CD4-positive, alpha-beta memory T cell (primary cell): Measurements from ENCODE around the gene KLHL3. TPM values are rescaled to one million over a fixed set of nuclear protein-coding genes. Genes with fewer than 3 reads are reported as not detected.

Source experiments
- CTCF ChIA-PET: fragments of 350-600 bp; sonication (Branson Sonifier 250); formaldehyde crosslinking; loops from one replicate; lab custom pipeline; 2021; ENCODE audit warnings: inconsistent platforms; ENCODE audit not compliant: partially characterized antibody; lab: Charles Lee
- POLR2A ChIA-PET: fragments of 350-600 bp; sonication (Branson Sonifier 250); formaldehyde crosslinking; loops from one replicate; lab custom pipeline; 2021; ENCODE audit not compliant: partially characterized antibody; lab: Charles Lee
- DNase-seq, 5 donors: peaks; one replicate each; pipeline versions ENCODE4 v3.0.0 to v3.0.0-alpha.2; 2020 to 2022; ENCODE audit warnings: mixed read lengths in 1 of 5
- H3K27ac ChIP-seq: one replicate; pipeline ENCODE4 v1.7.0; 2013; ENCODE audit warnings: low read depth, low read length
- H3K27me3 ChIP-seq: 2 replicates; pipeline ENCODE4 v1.7.0; 2013; ENCODE audit warnings: mild to moderate bottlenecking, low read length, moderate library complexity; ENCODE audit not compliant: insufficient read depth
- H3K36me3 ChIP-seq: 2 replicates; pipeline ENCODE4 v1.7.0; 2013; ENCODE audit warnings: mild to moderate bottlenecking, low read length, moderate library complexity; ENCODE audit not compliant: insufficient read depth
- H3K4me1 ChIP-seq: 2 replicates; pipeline ENCODE4 v1.7.0; 2013; ENCODE audit warnings: mild to moderate bottlenecking, low read length, moderate library complexity; ENCODE audit not compliant: insufficient read depth
- H3K4me3 ChIP-seq, 2 donors: one replicate each; pipeline ENCODE4 v1.7.0; 2013; ENCODE audit warnings: low read length in 2 of 2, mild to moderate bottlenecking in 1 of 2
- H3K9me3 ChIP-seq, 2 donors: one replicate each; pipeline ENCODE4 v1.7.0; 2013; ENCODE audit warnings: low read length in 2 of 2, control low read depth in 1 of 2; ENCODE audit not compliant: control insufficient read depth in 1 of 2
- H3K27ac Mint-ChIP-seq, 7 donors: one replicate each; pipeline ENCODE4 v1.8.0; 2020 to 2021; ENCODE audit warnings: mixed read lengths in 7 of 7, mild to moderate bottlenecking in 6 of 7, inconsistent platforms in 3 of 7, moderate library complexity in 3 of 7
- H3K27me3 Mint-ChIP-seq, 2 donors: one replicate each; pipeline ENCODE4 v1.8.0; 2020 to 2021; ENCODE audit warnings: mixed read lengths in 2 of 2
- H3K36me3 Mint-ChIP-seq, 2 donors: one replicate each; pipeline ENCODE4 v1.8.0; 2020 to 2021; ENCODE audit warnings: mixed read lengths in 2 of 2, inconsistent platforms in 1 of 2, mild to moderate bottlenecking in 1 of 2
- H3K4me1 Mint-ChIP-seq, 4 donors: one replicate each; pipeline ENCODE4 v1.8.0; 2020 to 2021; ENCODE audit warnings: mixed read lengths in 4 of 4, mild to moderate bottlenecking in 1 of 4
- H3K4me3 Mint-ChIP-seq, 8 donors: one replicate each; pipeline ENCODE4 v1.8.0; 2020 to 2021; ENCODE audit warnings: mixed read lengths in 8 of 8, mild to moderate bottlenecking in 7 of 8, moderate library complexity in 6 of 8, inconsistent platforms in 3 of 8
- H3K9me3 Mint-ChIP-seq, 8 donors: one replicate each; pipeline ENCODE4 v1.8.0; 2020 to 2021; ENCODE audit warnings: mixed read lengths in 8 of 8, mild to moderate bottlenecking in 5 of 8, inconsistent platforms in 3 of 8, moderate library complexity in 1 of 8
- intact Hi-C: fragments of 100-400 bp; cut with micrococcal nuclease; formaldehyde crosslinking; loops from one replicate; pipeline ENCODE4 v1.15.1; 2023
- polyA plus RNA-seq, 2 donors: library from polyadenylated mRNA; unstranded; fragments of 300-500 nt; fragmentation: Illumina TruSeq; gene quantifications; one replicate each; pipeline ENCODE4 v1.2.3, GENCODE V29; 2021
- total RNA-seq, 2 experiments: library from RNA; stranded (reverse); gene quantifications; one replicate each; pipeline ENCODE4 v1.2.3, GENCODE V29; 2021

The KLHL3 gene
- total and polyA plus RNA-seq, 4 experiments from 2014 or later = 2.2 to 25.9 (median 12.5) TPM

GRCh38 chr5:137693951-137694721 lies 41.8 kb downstream of the KLHL3 start:
- Histone ChIP-seq H3K9me3 (no peaks in the 10 kb centered on the region), H3K36me3 (no peaks in the 10 kb centered on the region), H3K27ac (no peak overlapping the region), H3K27me3 (no peaks in the 10 kb centered on the region), H3K4me1 (peaks cover 47% of the 10 kb centered on the region), H3K4me3 (no peak overlapping the region)
- intact Hi-C loops = no loop called here
- Mint-ChIP-seq H3K9me3 (peaks cover 0 to 3% (median 0%) of the 10 kb centered on the region in 8 donors), H3K4me3 (peak overlapping the region in 2 of 8 donors; percentile 27 to 32), H3K27ac (peak overlapping the region in 6 of 7 donors; percentile 24 to 79 (median 68)), H3K4me1 (peaks cover 32 to 62% (median 54%) of the 10 kb centered on the region in 4 donors), H3K27me3 (no peaks in the 10 kb centered on the region), H3K36me3 (peaks cover 27 to 43% of the 10 kb centered on the region in 2 donors)
- POLR2A ChIA-PET = interaction anchor here (3.1 to 6.6 kb wide), 3 partner anchors 28 to 60 kb away, joined by 19 to 64 read pairs (median 38); partner anchors contain the start of genes HNRNPA0 and KLHL3
- CTCF ChIA-PET = interaction anchor here (0.7 to 11.4 kb wide), 11 partner anchors 8 to 85 kb away, joined by 3 to 186 read pairs (median 8); partner anchors contain the start of genes HNRNPA0 and KLHL3
- no peak for DNase-seq

GRCh38 chr5:137693307-137693950 lies 42.5 kb downstream of the KLHL3 start:
- H3K4me1 ChIP-seq = peaks cover 47% of the 10 kb centered on the region
- no peak overlapping the region for H3K4me3 ChIP-seq
- H3K27ac Mint-ChIP-seq = peak overlapping the region in 6 of 7 donors; percentile 24 to 79 (median 64)
- H3K27me3 Mint-ChIP-seq = no peaks in the 10 kb centered on the region
- no peaks in the 10 kb centered on the region for H3K36me3 ChIP-seq
- intact Hi-C loops = no loop called here
- no peak for DNase-seq
- H3K27me3 ChIP-seq = no peaks in the 10 kb centered on the region
- H3K9me3 Mint-ChIP-seq = peaks cover 0 to 3% (median 0%) of the 10 kb centered on the region in 8 donors
- no peak overlapping the region for H3K27ac ChIP-seq
- peaks cover 33 to 55% (median 48%) of the 10 kb centered on the region in 4 donors for H3K4me1 Mint-ChIP-seq
- H3K36me3 Mint-ChIP-seq = peaks cover 30 to 50% of the 10 kb centered on the region in 2 donors
- ChIA-PET POLR2A (interaction anchor here (1.0 to 6.6 kb wide), 4 partner anchors 9 to 61 kb away, joined by 3 to 64 read pairs (median 28); partner anchors contain the start of genes HNRNPA0 and KLHL3), CTCF (interaction anchor here (0.7 to 11.4 kb wide), 7 partner anchors 13 to 60 kb away, joined by 3 to 186 read pairs (median 8); partner anchors contain the start of gene KLHL3)
- no peak overlapping the region for H3K4me3 Mint-ChIP-seq
- H3K9me3 ChIP-seq = no peaks in the 10 kb centered on the region

- peaks cover 10% of the 10 kb centered on the region for H3K4me1 ChIP-seq
- ChIA-PET CTCF (interaction anchor here (0.8 to 1.2 kb wide), 3 partner anchors 13 to 53 kb away, joined by 3 to 4 read pairs (median 3); no protein-coding TSS in a partner anchor), POLR2A (no interaction called here)
- H3K27ac ChIP-seq = no peak overlapping the region
- intact Hi-C loops = no loop called here
- peaks cover 0 to 3% (median 0%) of the 10 kb centered on the region in 8 donors for H3K9me3 Mint-ChIP-seq
- H3K9me3 ChIP-seq = no peaks in the 10 kb centered on the region
- H3K36me3 ChIP-seq = peaks cover 7% of the 10 kb centered on the region
- no peaks in the 10 kb centered on the region for H3K27me3 ChIP-seq
- H3K4me3 ChIP-seq = no peak overlapping the region
- peak overlapping the region in 1 of 7 donors; percentile 50 for H3K27ac Mint-ChIP-seq
- DNase-seq = no peak
- H3K36me3 Mint-ChIP-seq = peaks cover 36 to 49% of the 10 kb centered on the region in 2 donors
- H3K4me1 Mint-ChIP-seq = peaks cover 9 to 15% (median 14%) of the 10 kb centered on the region in 4 donors
- no peaks in the 10 kb centered on the region for H3K27me3 Mint-ChIP-seq
- no peak overlapping the region for H3K4me3 Mint-ChIP-seq
Measured at GRCh38 chr5:137689306-137689705, 46.6 kb downstream of the KLHL3 start.

- no peaks in the 10 kb centered on the region for H3K27me3 Mint-ChIP-seq
- DNase-seq = no peak
- no peak overlapping the region for H3K4me3 ChIP-seq
- ChIA-PET POLR2A (no interaction called here), CTCF (interaction anchor here (0.8 to 1.2 kb wide), 3 partner anchors 12 to 54 kb away, joined by 3 to 4 read pairs (median 3); no protein-coding TSS in a partner anchor)
- peaks cover 39 to 54% of the 10 kb centered on the region in 2 donors for H3K36me3 Mint-ChIP-seq
- H3K4me1 Mint-ChIP-seq = peaks cover 6 to 11% (median 8%) of the 10 kb centered on the region in 4 donors
- no peaks in the 10 kb centered on the region for H3K27me3 ChIP-seq
- H3K36me3 ChIP-seq = peaks cover 7% of the 10 kb centered on the region
- intact Hi-C loops = no loop called here
- no peak overlapping the region for H3K27ac ChIP-seq
- H3K27ac Mint-ChIP-seq = no peak overlapping the region
- no peaks in the 10 kb centered on the region for H3K9me3 ChIP-seq
- no peaks in the 10 kb centered on the region for H3K4me1 ChIP-seq
- H3K9me3 Mint-ChIP-seq = peaks cover 0 to 3% (median 0%) of the 10 kb centered on the region in 8 donors
- no peak overlapping the region for H3K4me3 Mint-ChIP-seq
Measured at GRCh38 chr5:137688210-137688840, 47.6 kb downstream of the KLHL3 start.

GRCh38 chr5:137684761-137685160 lies 51.1 kb downstream of the KLHL3 start:
- POLR2A ChIA-PET = no interaction called here
- CTCF ChIA-PET = interaction anchor here (0.8 to 3.8 kb wide), 4 partner anchors 10 to 58 kb away, joined by 3 to 15 read pairs (median 10); no protein-coding TSS in a partner anchor
- Histone ChIP-seq H3K4me3 (no peak overlapping the region), H3K27ac (no peak overlapping the region), H3K27me3 (no peaks in the 10 kb centered on the region), H3K36me3 (peaks cover 7% of the 10 kb centered on the region), H3K9me3 (no peaks in the 10 kb centered on the region), H3K4me1 (no peaks in the 10 kb centered on the region)
- peaks cover 0 to 3% (median 0%) of the 10 kb centered on the region in 8 donors for H3K9me3 Mint-ChIP-seq
- peak overlapping the region in 1 of 7 donors; percentile 30 for H3K27ac Mint-ChIP-seq
- DNase-seq = no peak
- peaks cover 0 to 6% (median 2%) of the 10 kb centered on the region in 4 donors for H3K4me1 Mint-ChIP-seq
- no peak overlapping the region for H3K4me3 Mint-ChIP-seq
- intact Hi-C loops = no loop called here
- H3K36me3 Mint-ChIP-seq = peaks cover 27 to 36% of the 10 kb centered on the region in 2 donors
- H3K27me3 Mint-ChIP-seq = no peaks in the 10 kb centered on the region

GRCh38 chr5:137681191-137681590 lies 54.7 kb downstream of the KLHL3 start:
- Mint-ChIP-seq H3K4me3 (no peak overlapping the region), H3K36me3 (peaks cover 33 to 45% of the 10 kb centered on the region in 2 donors), H3K27me3 (no peaks in the 10 kb centered on the region), H3K4me1 (peaks cover 0 to 6% (median under 1%) of the 10 kb centered on the region in 4 donors), H3K9me3 (no peaks in the 10 kb centered on the region), H3K27ac (no peak overlapping the region)
- H3K4me1 ChIP-seq = no peaks in the 10 kb centered on the region
- no peaks in the 10 kb centered on the region for H3K9me3 ChIP-seq
- H3K36me3 ChIP-seq = peaks cover 2% of the 10 kb centered on the region
- POLR2A ChIA-PET = no interaction called here
- DNase-seq = no peak
- H3K4me3 ChIP-seq = no peak overlapping the region
- no peak overlapping the region for H3K27ac ChIP-seq
- H3K27me3 ChIP-seq = no peaks in the 10 kb centered on the region
- intact Hi-C loops = no loop called here
- CTCF ChIA-PET = interaction anchor here (1.4 kb wide), 1 partner anchor 60 kb away, joined by 5 read pairs; no protein-coding TSS in a partner anchor
